ENCODE results near the gene AP5S1. TPM values are rescaled to one million over a fixed set of nuclear protein-coding genes. Genes with fewer than 3 reads are reported as not detected.
"Not testable (repeated sequence)": the region's sequence is repeated elsewhere in the genome, so short reads cannot be mapped to it uniquely, and the experiment has no call there.

The AP5S1 gene
- total RNA-seq, 2 experiments from 2014 or later = 13.8 to 15.5 TPM

GRCh38 chr20:3843990-3844619 lies 23.8 kb downstream of the AP5S1 start:
- H3K4me3 Mint-ChIP-seq; H3K36me3 Mint-ChIP-seq; ATAC-seq; H3K27me3 Mint-ChIP-seq; DNase-seq; H3K27ac Mint-ChIP-seq; H3K9me3 Mint-ChIP-seq (ENCODE audit: low read depth): not testable (repeated sequence)
- H3K4me1 Mint-ChIP-seq = peaks cover 42% of the 10 kb centered on the region
- CTCF ChIA-PET = interaction anchor here (1.6 to 2.5 kb wide), 4 partner anchors 8 to 57 kb away, joined by 4 to 13 read pairs (median 8); partner anchors contain the start of genes AP5S1 and CENPB

GRCh38 chr20:3846378-3846739 lies 26.0 kb downstream of the AP5S1 start:
- Mint-ChIP-seq H3K27ac (peak overlapping the region; percentile 76), H3K9me3 (ENCODE audit: low read depth) (no peaks in the 10 kb centered on the region), H3K36me3 (peaks cover 6% of the 10 kb centered on the region), H3K4me3 (peak overlapping the region; percentile 82), H3K4me1 (peaks cover 34% of the 10 kb centered on the region), H3K27me3 (no peaks in the 10 kb centered on the region)
- CTCF ChIA-PET = interaction anchor here (1.3 kb wide), 1 partner anchor 77 kb away, joined by 4 read pairs; no protein-coding TSS in a partner anchor
- no peak for ATAC-seq
- DNase-seq = no peak

- CTCF ChIA-PET = interaction anchor here (1.3 to 1.7 kb wide), 2 partner anchors 28 to 60 kb away, joined by 3 to 5 read pairs; no protein-coding TSS in a partner anchor
- DNase-seq (peak; percentile 88), ATAC-seq (peak; percentile 99)
- Mint-ChIP-seq H3K27me3 (no peaks in the 10 kb centered on the region), H3K4me1 (peaks cover 34% of the 10 kb centered on the region), H3K9me3 (ENCODE audit: low read depth) (no peaks in the 10 kb centered on the region), H3K27ac (peak within 1 kb of the TSS; percentile 76), H3K4me3 (peak within 1 kb of the TSS; percentile 82), H3K36me3 (peaks cover 6% of the 10 kb centered on the region)
Observed at GRCh38 chr20:3846740-3847428, 26.5 kb downstream of the AP5S1 start, which contains the start of gene MAVS. Gene MAVS, plus strand, starts transcription at chr20:3846834. Its CDS starts 7,791 bp downstream, at chr20:3854625.

- CTCF ChIA-PET = interaction anchor here (1.3 to 1.7 kb wide), 2 partner anchors 28 to 60 kb away, joined by 3 to 5 read pairs; no protein-coding TSS in a partner anchor
- Mint-ChIP-seq H3K27ac (peak overlapping the region; percentile 76), H3K4me3 (peak overlapping the region; percentile 82), H3K27me3 (no peaks in the 10 kb centered on the region), H3K36me3 (peaks cover 6% of the 10 kb centered on the region), H3K9me3 (ENCODE audit: low read depth) (no peaks in the 10 kb centered on the region), H3K4me1 (peaks cover 34% of the 10 kb centered on the region)
- DNase-seq (no peak), ATAC-seq (no peak)
Observed at GRCh38 chr20:3847429-3847940, 27.1 kb downstream of the AP5S1 start.

- peak overlapping the region; percentile 82 for H3K4me3 Mint-ChIP-seq
- H3K4me1 Mint-ChIP-seq = peaks cover 34% of the 10 kb centered on the region
- no peaks in the 10 kb centered on the region for H3K27me3 Mint-ChIP-seq
- CTCF ChIA-PET = interaction anchor here (1.0 kb wide), 1 partner anchor 62 kb away, joined by 4 read pairs; the partner anchor contains the start of gene CENPB
- peak overlapping the region; percentile 58 for H3K27ac Mint-ChIP-seq
- no peak for DNase-seq
- ATAC-seq = no peak
- no peaks in the 10 kb centered on the region for H3K9me3 Mint-ChIP-seq (ENCODE audit: low read depth)
- H3K36me3 Mint-ChIP-seq = peaks cover 6% of the 10 kb centered on the region
Observed at GRCh38 chr20:3848565-3848964, 28.2 kb downstream of the AP5S1 start.

GRCh38 chr20:3854462-3854871 lies 34.1 kb downstream of the AP5S1 start:
- H3K9me3 Mint-ChIP-seq (ENCODE audit: low read depth) = no peaks in the 10 kb centered on the region
- H3K27me3 Mint-ChIP-seq = no peaks in the 10 kb centered on the region
- peaks cover 21% of the 10 kb centered on the region for H3K36me3 Mint-ChIP-seq
- H3K27ac Mint-ChIP-seq = peak overlapping the region; percentile 12
- peak; percentile 38 for ATAC-seq
- peaks cover 8% of the 10 kb centered on the region for H3K4me1 Mint-ChIP-seq
- CTCF ChIA-PET = interaction anchor here (0.6 to 4.7 kb wide), 41 partner anchors 10 to 231 kb away, joined by 3 to 65 read pairs (median 5); partner anchors contain the start of genes ADISSP, AP5S1, CENPB and SPEF1
- no peak for DNase-seq
- H3K4me3 Mint-ChIP-seq = no peak overlapping the region

- H3K27ac Mint-ChIP-seq = no peak overlapping the region
- H3K36me3 Mint-ChIP-seq = peaks cover 35% of the 10 kb centered on the region
- H3K4me3 Mint-ChIP-seq = no peak overlapping the region
- no peaks in the 10 kb centered on the region for H3K9me3 Mint-ChIP-seq (ENCODE audit: low read depth)
- DNase-seq (no peak), ATAC-seq (no peak)
- CTCF ChIA-PET = interaction anchor here (3.4 to 4.7 kb wide), 2 partner anchors 71 to 104 kb away, joined by 38 to 65 read pairs; partner anchors contain the start of gene CENPB
- no peaks in the 10 kb centered on the region for H3K27me3 Mint-ChIP-seq
- H3K4me1 Mint-ChIP-seq = peaks cover 6% of the 10 kb centered on the region
Observed at GRCh38 chr20:3857405-3857804, 37.1 kb downstream of the AP5S1 start.

GRCh38 chr20:3858689-3859088 lies 38.3 kb downstream of the AP5S1 start:
- no peak overlapping the region for H3K4me3 Mint-ChIP-seq
- H3K4me1 Mint-ChIP-seq = peaks cover 6% of the 10 kb centered on the region
- no peak for ATAC-seq
- CTCF ChIA-PET = interaction anchor here (0.7 to 0.8 kb wide), 2 partner anchors 28 to 72 kb away, joined by 3 read pairs; partner anchors contain the start of gene CENPB
- no peak for DNase-seq
- peaks cover 48% of the 10 kb centered on the region for H3K36me3 Mint-ChIP-seq
- no peaks in the 10 kb centered on the region for H3K27me3 Mint-ChIP-seq
- no peak overlapping the region for H3K27ac Mint-ChIP-seq
- no peaks in the 10 kb centered on the region for H3K9me3 Mint-ChIP-seq (ENCODE audit: low read depth)

- Mint-ChIP-seq H3K36me3 (peaks cover 47% of the 10 kb centered on the region), H3K27ac (no peak overlapping the region), H3K4me3 (no peak overlapping the region), H3K4me1 (peaks cover 2% of the 10 kb centered on the region), H3K9me3 (ENCODE audit: low read depth) (no peaks in the 10 kb centered on the region), H3K27me3 (no peaks in the 10 kb centered on the region)
- DNase-seq = no peak
- CTCF ChIA-PET = interaction anchor here (0.7 kb wide), 1 partner anchor 1212 kb away, joined by 3 read pairs; no protein-coding TSS in a partner anchor
- ATAC-seq = no peak
Observed at GRCh38 chr20:3861191-3861590, 40.8 kb downstream of the AP5S1 start.

GRCh38 chr20:3862333-3862732 lies 42.0 kb downstream of the AP5S1 start:
- CTCF ChIA-PET = no interaction called here
- no peaks in the 10 kb centered on the region for H3K27me3 Mint-ChIP-seq
- DNase-seq = no peak
- no peaks in the 10 kb centered on the region for H3K4me1 Mint-ChIP-seq
- no peak for ATAC-seq
- no peaks in the 10 kb centered on the region for H3K9me3 Mint-ChIP-seq (ENCODE audit: low read depth)
- no peak overlapping the region for H3K4me3 Mint-ChIP-seq
- peaks cover 42% of the 10 kb centered on the region for H3K36me3 Mint-ChIP-seq
- no peak overlapping the region for H3K27ac Mint-ChIP-seq

- H3K9me3 Mint-ChIP-seq (ENCODE audit: low read depth) = no peaks in the 10 kb centered on the region
- CTCF ChIA-PET = no interaction called here
- H3K27me3 Mint-ChIP-seq = no peaks in the 10 kb centered on the region
- no peak overlapping the region for H3K4me3 Mint-ChIP-seq
- ATAC-seq (no peak), DNase-seq (no peak)
- no peaks in the 10 kb centered on the region for H3K4me1 Mint-ChIP-seq
- peaks cover 36% of the 10 kb centered on the region for H3K36me3 Mint-ChIP-seq
- H3K27ac Mint-ChIP-seq = no peak overlapping the region
Observed at GRCh38 chr20:3863317-3863716, 43.0 kb downstream of the AP5S1 start.

GRCh38 chr20:3864518-3864917 lies 44.2 kb downstream of the AP5S1 start:
- ATAC-seq (no peak), DNase-seq (no peak)
- Mint-ChIP-seq H3K36me3 (peaks cover 34% of the 10 kb centered on the region), H3K4me3 (no peak overlapping the region), H3K27me3 (no peaks in the 10 kb centered on the region), H3K4me1 (no peaks in the 10 kb centered on the region), H3K9me3 (ENCODE audit: low read depth) (no peaks in the 10 kb centered on the region), H3K27ac (no peak overlapping the region)
- CTCF ChIA-PET = no interaction called here

- DNase-seq = no peak
- H3K4me3 Mint-ChIP-seq = no peak overlapping the region
- no peak for ATAC-seq
- no peaks in the 10 kb centered on the region for H3K27me3 Mint-ChIP-seq
- H3K36me3 Mint-ChIP-seq = peaks cover 34% of the 10 kb centered on the region
- H3K9me3 Mint-ChIP-seq (ENCODE audit: low read depth) = no peaks in the 10 kb centered on the region
- no peaks in the 10 kb centered on the region for H3K4me1 Mint-ChIP-seq
- CTCF ChIA-PET = interaction anchor here (0.6 kb wide), 1 partner anchor 126 kb away, joined by 5 read pairs; no protein-coding TSS in a partner anchor
- H3K27ac Mint-ChIP-seq = no peak overlapping the region
Observed at GRCh38 chr20:3865152-3865886, 45.0 kb downstream of the AP5S1 start.
